Pancreas (tissue), 10 donors: ENCODE results near the gene SLC5A4. TPM values are rescaled to one million over a fixed set of nuclear protein-coding genes. Genes with fewer than 3 reads are reported as not detected.

Experiments used
- ATAC-seq, 4 donors: fragments of 200-7000 bp; cut with Tn5 transposase; one replicate each; pipeline versions ENCODE4 v1.8.0 to v1.9.1; 2020; ENCODE audit warnings: mild to moderate bottlenecking in 4 of 4, moderate library complexity in 4 of 4
- DNase-seq, 6 donors: peaks; one replicate each; pipeline ENCODE4 v3.0.0-alpha.2; 2020
- FAIRE-seq: peaks from 2 replicates; lab custom pipeline; 2012; peaks lifted over from hg19 to GRCh38; lab: Jason Lieb, UNC
- H3K27ac ChIP-seq, 4 donors: fragments of 200-600 bp; sonication (generic); 1 replicate in 3 of 4; 2 replicates in 1 of 4; pipeline versions ENCODE4 v1.5.0 to v1.8.0; 2020
- H3K27me3 ChIP-seq, 4 donors: fragments of 200-600 bp; one replicate each; pipeline ENCODE4 v1.8.0; 2021
- H3K36me3 ChIP-seq, 3 donors: fragments of 200-600 bp; sonication (generic) in 1 of 3; one replicate each; pipeline versions ENCODE4 v1.5.0 to v1.8.0; 2020 to 2021
- H3K4me1 ChIP-seq, 3 donors: fragments of 200-600 bp; one replicate each; pipeline ENCODE4 v1.8.0; 2021
- H3K4me3 ChIP-seq, 4 donors: fragments of 200-600 bp; sonication (generic) in 2 of 4; one replicate each; pipeline versions ENCODE4 v1.5.0 to v1.8.0; 2020 to 2021
- H3K9me3 ChIP-seq, 4 donors: fragments of 200-600 bp; one replicate each; pipeline ENCODE4 v1.8.0; 2021
- WGBS, 2 donors: extraction: QIAGEN DNeasy Blood & Tissue Kit; methylation state at CpG; one replicate each; pipeline ENCODE4 v1.1.7; 2013; 5-methylcytosine and 5-hydroxymethylcytosine counted together
- intact Hi-C, 3 donors: fragments of 100-400 bp; cut with DNase I; formaldehyde crosslinking; loops; one replicate each; pipeline versions ENCODE4 v1.11.1 to v1.14.2; 2022
- polyA plus RNA-seq, 2 donors: library from polyadenylated mRNA; stranded (reverse); fragments of 200-250 nt; gene quantifications; one replicate each; pipeline ENCODE4 v1.2.3, GENCODE V29; 2013
- total RNA-seq, 6 donors: library from RNA; stranded (reverse); fragmentation: NEBNext Ultra II Directional in 4 of 6; extraction: Animal tissue kit (Norgen Biotek cat#: 25700) in 4 of 6; gene quantifications; one replicate each; pipeline versions ENCODE4 v1.2.1 to v1.2.4, GENCODE V29; 2021 to 2023
- TF ChIP-seq, protein P1 (sequence below), 4 donors: fragments of 200-600 bp; sonication (generic) in 3 of 4; IDR thresholded peaks; one replicate each; pipeline versions ENCODE4 v1.5.0 to v1.8.0; 2021; ENCODE audit warnings: antibody characterized with exemption in 4 of 4
- donor health status: healthy with polysubstance abuse.
- donor health status: DM: no; HTN: no; CAD: no; lungs with moderate emphysema.
- donor health status: DM: no; HTN: no; CAD: no.
- donor health status: control.
- donor health status: control.
- donor health status: Bipolar disorder and iron deficiency.
- donor health status: DM: yes; HTN: yes; CAD: no.
- donor health status: DM: no; HTN: no; CAD: no.
- donor health status: DM: no; HTN: no; CAD: no.
- donor health status: DM: yes; HTN: yes; CAD: no.

The SLC5A4 gene
- total and polyA plus RNA-seq, 8 donors, result 0.12 to 0.69 (median 0.22) TPM

DNA sequence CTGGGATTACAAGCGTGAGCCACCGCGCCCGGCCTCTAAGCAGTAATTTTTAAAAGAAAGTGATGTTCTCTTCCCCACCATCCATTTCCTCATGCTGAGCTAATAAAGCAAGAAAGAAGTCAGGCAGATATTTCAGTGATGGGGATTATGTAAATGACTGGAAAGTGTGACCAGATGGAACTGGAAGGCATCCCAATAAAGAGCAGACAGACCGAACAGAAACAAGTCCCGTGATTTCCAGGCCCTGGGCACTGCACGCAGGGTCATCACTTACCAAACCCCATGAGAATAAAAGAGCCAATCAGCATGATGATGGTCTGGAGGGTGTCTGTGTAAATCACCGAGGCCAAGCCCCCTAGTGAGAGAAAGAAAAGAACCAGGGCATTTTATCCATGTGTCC lies 18.2 kb downstream of the SLC5A4 start:
- Histone ChIP-seq H3K27ac (no peak overlapping the region), H3K36me3 (no peaks in the 10 kb centered on the region), H3K9me3 (no peaks in the 10 kb centered on the region), H3K27me3 (peaks cover 0 to 4% (median 0%) of the 10 kb centered on the region in 4 donors), H3K4me3 (no peak overlapping the region), H3K4me1 (no peaks in the 10 kb centered on the region)
- WGBS, 2 donors, result 73 to 83% methylated on average over 8 of the region's 8 CpGs
- intact Hi-C loops, result no loop called here
- no peak for FAIRE-seq
- no peak for DNase-seq
- TF ChIP-seq, protein P1, sequence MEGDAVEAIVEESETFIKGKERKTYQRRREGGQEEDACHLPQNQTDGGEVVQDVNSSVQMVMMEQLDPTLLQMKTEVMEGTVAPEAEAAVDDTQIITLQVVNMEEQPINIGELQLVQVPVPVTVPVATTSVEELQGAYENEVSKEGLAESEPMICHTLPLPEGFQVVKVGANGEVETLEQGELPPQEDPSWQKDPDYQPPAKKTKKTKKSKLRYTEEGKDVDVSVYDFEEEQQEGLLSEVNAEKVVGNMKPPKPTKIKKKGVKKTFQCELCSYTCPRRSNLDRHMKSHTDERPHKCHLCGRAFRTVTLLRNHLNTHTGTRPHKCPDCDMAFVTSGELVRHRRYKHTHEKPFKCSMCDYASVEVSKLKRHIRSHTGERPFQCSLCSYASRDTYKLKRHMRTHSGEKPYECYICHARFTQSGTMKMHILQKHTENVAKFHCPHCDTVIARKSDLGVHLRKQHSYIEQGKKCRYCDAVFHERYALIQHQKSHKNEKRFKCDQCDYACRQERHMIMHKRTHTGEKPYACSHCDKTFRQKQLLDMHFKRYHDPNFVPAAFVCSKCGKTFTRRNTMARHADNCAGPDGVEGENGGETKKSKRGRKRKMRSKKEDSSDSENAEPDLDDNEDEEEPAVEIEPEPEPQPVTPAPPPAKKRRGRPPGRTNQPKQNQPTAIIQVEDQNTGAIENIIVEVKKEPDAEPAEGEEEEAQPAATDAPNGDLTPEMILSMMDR (IDR thresholded peaks at IDR 0.05), result no peak
- peak in 2 of 4 donors; percentile 32 to 50 for ATAC-seq

DNA sequence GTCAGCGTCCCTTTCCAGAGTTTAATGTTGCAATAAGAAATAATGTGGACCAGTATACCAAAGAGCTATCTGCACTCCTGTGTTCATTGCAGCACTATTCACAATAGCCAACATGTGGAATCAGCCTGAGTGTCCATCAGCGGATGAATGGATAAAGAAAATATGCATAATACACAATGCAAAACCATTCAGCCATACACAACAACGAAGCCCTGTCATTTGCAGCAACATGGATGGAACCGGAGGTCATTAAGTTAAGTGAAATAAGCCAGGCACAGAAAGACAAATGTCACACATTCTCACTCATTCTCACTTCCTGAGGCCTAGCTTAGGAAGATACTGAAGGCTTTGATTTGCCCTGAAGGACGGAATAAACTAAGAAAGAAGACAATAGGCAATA lies 22.1 kb downstream of the SLC5A4 start:
- intact Hi-C loops, result no loop called here
- WGBS, 2 donors, result 70 to 79% methylated on average over 5 of the region's 5 CpGs
- ATAC-seq, result no peak
- FAIRE-seq, result no peak
- Histone ChIP-seq H3K36me3 (no peaks in the 10 kb centered on the region), H3K4me1 (no peaks in the 10 kb centered on the region), H3K9me3 (no peaks in the 10 kb centered on the region), H3K27me3 (peaks cover 0 to 4% (median 0%) of the 10 kb centered on the region in 4 donors), H3K27ac (no peak overlapping the region), H3K4me3 (no peak overlapping the region)
- DNase-seq, result no peak
- TF ChIP-seq, protein P1 (IDR thresholded peaks at IDR 0.05), result no peak

DNA sequence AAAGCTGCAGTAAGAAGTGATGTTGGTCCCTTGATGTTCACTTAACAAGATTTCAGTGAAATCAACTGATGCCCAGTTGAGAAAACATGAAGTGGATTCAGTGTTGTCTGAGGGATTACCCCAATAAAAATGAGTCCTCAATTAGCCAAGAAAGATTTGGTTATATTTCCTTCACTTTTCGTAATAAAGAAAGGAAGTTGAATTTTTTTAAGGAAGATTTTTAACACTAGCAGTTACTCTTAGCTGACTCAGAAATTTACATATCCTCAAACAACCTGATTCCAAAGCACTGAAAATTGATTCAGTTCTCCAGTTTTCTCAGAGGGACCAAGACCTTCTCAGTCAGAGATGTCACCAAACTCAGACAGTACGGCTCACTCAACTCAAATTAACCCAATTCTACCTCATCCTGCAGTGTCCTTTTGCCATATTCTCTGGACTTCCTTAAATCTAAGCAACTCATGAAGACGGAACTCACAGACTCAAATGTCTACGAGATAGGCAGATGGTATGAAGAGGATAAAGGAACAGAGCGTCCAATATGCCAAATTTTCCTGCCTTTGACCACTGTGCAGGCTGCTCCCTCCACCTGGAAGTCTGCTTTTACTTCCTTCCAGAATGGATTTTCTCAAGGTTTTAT lies 22.8 kb downstream of the SLC5A4 start:
- H3K27me3 ChIP-seq, result peaks cover 0 to 4% (median 0%) of the 10 kb centered on the region in 4 donors
- no peaks in the 10 kb centered on the region for H3K9me3 ChIP-seq
- H3K36me3 ChIP-seq, result no peaks in the 10 kb centered on the region
- H3K4me3 ChIP-seq, result no peak overlapping the region
- DNase-seq, result no peak
- H3K27ac ChIP-seq, result no peak overlapping the region
- FAIRE-seq, result no peak
- WGBS, 2 donors, result 56 to 69% methylated on average over 5 of the region's 5 CpGs
- TF ChIP-seq, protein P1 (IDR thresholded peaks at IDR 0.05), result no peak
- intact Hi-C loops, result no loop called here
- peak in 1 of 4 donors; percentile 16 for ATAC-seq
- H3K4me1 ChIP-seq, result no peaks in the 10 kb centered on the region

DNA sequence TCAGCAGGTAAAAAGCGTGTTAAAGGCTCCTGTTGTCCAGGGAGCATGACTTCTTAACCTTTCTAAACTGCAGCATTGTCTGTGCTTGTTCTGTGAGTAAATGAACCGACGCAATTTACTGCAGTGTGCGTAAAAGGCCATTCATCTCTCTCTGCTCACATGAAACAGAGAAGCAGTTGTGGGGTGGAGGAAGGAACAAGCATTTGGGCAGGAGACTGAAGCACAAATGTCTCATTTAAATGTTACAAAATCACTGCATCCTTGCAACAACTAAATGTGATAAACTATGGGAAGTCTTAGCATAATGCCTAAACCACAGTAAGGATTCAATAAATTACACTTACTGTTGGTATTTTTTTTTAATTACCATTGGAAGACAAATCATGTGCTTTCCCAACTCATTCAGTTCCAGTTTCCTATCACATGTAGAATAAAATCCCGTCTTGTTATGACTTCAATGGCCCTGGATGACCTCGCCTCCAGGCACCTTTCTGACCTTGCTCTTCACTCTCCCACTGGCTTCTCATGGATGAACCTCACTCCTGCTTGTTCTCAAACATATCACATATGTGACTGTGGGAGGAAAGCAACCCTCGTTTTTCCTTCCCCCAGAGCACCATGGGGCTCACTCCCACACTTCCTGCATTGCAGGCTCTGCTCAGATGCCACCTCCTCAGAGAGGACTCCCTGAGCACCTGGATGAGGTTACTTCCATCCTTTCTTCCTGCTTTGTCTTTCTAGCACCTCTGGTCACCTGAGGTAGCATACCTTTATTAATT lies 28.6 kb downstream of the SLC5A4 start:
- Histone ChIP-seq H3K27ac (no peak overlapping the region), H3K4me1 (no peaks in the 10 kb centered on the region), H3K27me3 (no peaks in the 10 kb centered on the region), H3K9me3 (no peaks in the 10 kb centered on the region), H3K4me3 (no peak overlapping the region), H3K36me3 (no peaks in the 10 kb centered on the region)
- FAIRE-seq (no peak), ATAC-seq (peak in 1 of 4 donors; percentile 24), DNase-seq (no peak)
- TF ChIP-seq, protein P1 (IDR thresholded peaks at IDR 0.05), result no peak
- 49 to 59% methylated on average over 7 of the region's 7 CpGs for WGBS, 2 donors
- intact Hi-C loops, result no loop called here

DNA sequence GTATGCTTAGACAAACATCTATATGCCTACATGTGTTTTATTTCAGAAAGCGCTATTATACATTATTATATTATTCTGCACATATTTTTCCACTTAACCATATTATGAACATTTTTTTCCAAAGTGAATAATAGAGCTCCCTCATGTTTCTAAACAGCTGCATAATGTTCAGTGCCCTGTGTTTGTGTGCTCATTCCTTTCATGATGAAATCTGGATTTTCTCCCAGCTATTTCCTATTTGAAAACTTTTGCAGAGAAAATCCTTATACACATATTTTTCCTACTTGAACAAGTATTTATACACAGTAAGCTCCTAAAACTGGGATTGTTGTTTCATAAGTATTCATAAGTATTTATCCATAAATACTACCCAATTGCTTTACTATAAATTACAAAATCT lies 32.2 kb downstream of the SLC5A4 start:
- no peak overlapping the region for H3K4me3 ChIP-seq
- no peak overlapping the region for H3K27ac ChIP-seq
- FAIRE-seq (no peak), ATAC-seq (no peak), DNase-seq (no peak)
- no peaks in the 10 kb centered on the region for H3K9me3 ChIP-seq
- WGBS, 2 donors, result 91 to 95% methylated on average over 1 of the region's 1 CpG
- no peaks in the 10 kb centered on the region for H3K36me3 ChIP-seq
- H3K27me3 ChIP-seq, result no peaks in the 10 kb centered on the region
- intact Hi-C loops, result no loop called here
- no peaks in the 10 kb centered on the region for H3K4me1 ChIP-seq
- TF ChIP-seq, protein P1 (IDR thresholded peaks at IDR 0.05), result no peak
